SU-DHL-6 (cell line): Measurements from ENCODE around the gene CST6.

Source experiments
- CTCF ChIP-seq: fragments of 200-600 bp; sonication (generic); IDR thresholded peaks from one replicate; pipeline ENCODE4 v1.5.1; 2017; ENCODE audit warnings: antibody characterized with exemption, mild to moderate bottlenecking, low read length, moderate library complexity; ENCODE audit not compliant: insufficient read depth, poor library complexity, severe bottlenecking
- EZH2phosphoT487 ChIP-seq: fragments of 200-600 bp; sonication (generic), shearing (Covaris generic); conservative IDR thresholded peaks from 2 replicates; pipeline ENCODE4 v1.6.1; 2018; ENCODE audit warnings: mild to moderate bottlenecking, antibody characterized with exemption, low read length, moderate library complexity, mixed read lengths

GRCh38 chr11:65983589-65983987, 28.2 kb upstream of the CST6 start:
- no peak for TF ChIP-seq CTCF
- no peak for TF ChIP-seq EZH2phosphoT487
